ENCODE data around the gene KRTAP10-4.

DNA sequence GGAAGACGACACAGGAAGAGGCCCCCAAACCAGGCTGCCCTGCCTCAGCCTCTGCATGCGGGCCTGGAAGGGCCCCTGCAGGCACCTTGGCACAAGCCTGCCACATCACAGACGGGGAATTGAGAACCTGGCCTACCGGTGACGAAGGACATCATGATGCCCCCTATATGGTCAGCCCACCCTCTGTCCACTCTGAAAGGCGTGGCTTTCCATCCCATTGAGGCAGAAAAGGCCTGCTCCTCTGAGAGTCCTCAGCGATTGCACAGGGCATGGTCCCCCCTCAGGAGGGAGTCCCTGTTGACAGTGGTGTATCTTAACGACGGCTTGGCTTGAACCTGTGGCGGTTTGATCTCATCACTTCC lies 44.9 kb upstream of the KRTAP10-4 start:
- TF ChIP-seq, protein P1, sequence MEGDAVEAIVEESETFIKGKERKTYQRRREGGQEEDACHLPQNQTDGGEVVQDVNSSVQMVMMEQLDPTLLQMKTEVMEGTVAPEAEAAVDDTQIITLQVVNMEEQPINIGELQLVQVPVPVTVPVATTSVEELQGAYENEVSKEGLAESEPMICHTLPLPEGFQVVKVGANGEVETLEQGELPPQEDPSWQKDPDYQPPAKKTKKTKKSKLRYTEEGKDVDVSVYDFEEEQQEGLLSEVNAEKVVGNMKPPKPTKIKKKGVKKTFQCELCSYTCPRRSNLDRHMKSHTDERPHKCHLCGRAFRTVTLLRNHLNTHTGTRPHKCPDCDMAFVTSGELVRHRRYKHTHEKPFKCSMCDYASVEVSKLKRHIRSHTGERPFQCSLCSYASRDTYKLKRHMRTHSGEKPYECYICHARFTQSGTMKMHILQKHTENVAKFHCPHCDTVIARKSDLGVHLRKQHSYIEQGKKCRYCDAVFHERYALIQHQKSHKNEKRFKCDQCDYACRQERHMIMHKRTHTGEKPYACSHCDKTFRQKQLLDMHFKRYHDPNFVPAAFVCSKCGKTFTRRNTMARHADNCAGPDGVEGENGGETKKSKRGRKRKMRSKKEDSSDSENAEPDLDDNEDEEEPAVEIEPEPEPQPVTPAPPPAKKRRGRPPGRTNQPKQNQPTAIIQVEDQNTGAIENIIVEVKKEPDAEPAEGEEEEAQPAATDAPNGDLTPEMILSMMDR (IDR thresholded peaks at IDR 0.05) = no peak
- no peak for TF ChIP-seq POLR2A (IDR thresholded peaks at IDR 0.05)

Data from uterus (tissue), 2 donors.